A204.1 (cell line): ENCODE measurements around the gene DRAM1.
A peak's percentile ranks its signal among the peaks of the same experiment; 100 is the strongest.
"Not testable (repeated sequence)": the region's sequence is repeated elsewhere in the genome, so short reads cannot be mapped to it uniquely, and the experiment has no call there.

Source experiments
- FAIRE-seq: peaks from 2 replicates; lab custom pipeline; 2012; peaks lifted over from hg19 to GRCh38; lab: Jason Lieb, UNC

Gene DRAM1

GRCh38 chr12:101908395-101908794, 31.0 kb downstream of the DRAM1 start:
- FAIRE-seq: no peak

- FAIRE-seq: no peak
Observed at GRCh38 chr12:101909646-101910045, 32.3 kb downstream of the DRAM1 start.

- no peak for FAIRE-seq
Observed at GRCh38 chr12:101915841-101916240, 38.5 kb downstream of the DRAM1 start.

- FAIRE-seq: not testable (repeated sequence)
Observed at GRCh38 chr12:101918805-101919204, 41.4 kb downstream of the DRAM1 start.

GRCh38 chr12:101919447-101919846, 42.1 kb downstream of the DRAM1 start:
- no peak for FAIRE-seq

GRCh38 chr12:101920906-101921305, 43.5 kb downstream of the DRAM1 start:
- no peak for FAIRE-seq

- FAIRE-seq: no peak
Observed at GRCh38 chr12:101923045-101923718, 45.8 kb downstream of the DRAM1 start.

- no peak for FAIRE-seq
Observed at GRCh38 chr12:101924618-101925017, 47.2 kb downstream of the DRAM1 start.

- FAIRE-seq: no peak
Observed at GRCh38 chr12:101925361-101925760, 48.0 kb downstream of the DRAM1 start.

- FAIRE-seq: no peak
Observed at GRCh38 chr12:101925935-101926334, 48.6 kb downstream of the DRAM1 start.

GRCh38 chr12:101927036-101927435, 49.7 kb downstream of the DRAM1 start:
- FAIRE-seq: no peak

GRCh38 chr12:101927999-101928398, 50.6 kb downstream of the DRAM1 start:
- no peak for FAIRE-seq

- FAIRE-seq: no peak
Observed at GRCh38 chr12:101928556-101928955, 51.2 kb downstream of the DRAM1 start.

- no peak for FAIRE-seq
Observed at GRCh38 chr12:101929365-101930041, 52.1 kb downstream of the DRAM1 start.

- no peak for FAIRE-seq
Observed at GRCh38 chr12:101931498-101932326, 54.3 kb downstream of the DRAM1 start.

- no peak for FAIRE-seq
Observed at GRCh38 chr12:101933866-101934514, 56.6 kb downstream of the DRAM1 start.

- no peak for FAIRE-seq
Observed at GRCh38 chr12:101935890-101936746, 58.7 kb downstream of the DRAM1 start.

GRCh38 chr12:101939306-101939705, 61.9 kb downstream of the DRAM1 start:
- FAIRE-seq: no peak

GRCh38 chr12:101939856-101940265, 62.5 kb downstream of the DRAM1 start:
- peak; percentile 89 for FAIRE-seq

GRCh38 chr12:101940400-101940950, 63.1 kb downstream of the DRAM1 start:
- FAIRE-seq: no peak
